SH-SY5Y (cell line): ENCODE measurements around the gene PDZRN4.

Source experiments
- GATA2 ChIP-seq: IDR thresholded peaks from 2 replicates; pipeline ENCODE4 v1.6.1; 2011; ENCODE audit warnings: mild to moderate bottlenecking, low read depth, low read length
- GATA3 ChIP-seq: IDR thresholded peaks from 2 replicates; pipeline ENCODE4 v1.6.1; 2011; ENCODE audit warnings: low read depth, mild to moderate bottlenecking, low read length, moderate library complexity

- no peak for TF ChIP-seq GATA3
- TF ChIP-seq GATA2 = no peak
Measured at GRCh38 chr12:41141104-41141503, 47.0 kb upstream of the PDZRN4 start.
